Hypothalamus (tissue), 51 donors: ENCODE results near the gene EIF5A.

Experiments used
- DNase-seq, 51 donors: peaks; one replicate each; lab custom pipeline; 2025; lab: John Stamatoyannopoulos, UW

EIF5A gene

DNA sequence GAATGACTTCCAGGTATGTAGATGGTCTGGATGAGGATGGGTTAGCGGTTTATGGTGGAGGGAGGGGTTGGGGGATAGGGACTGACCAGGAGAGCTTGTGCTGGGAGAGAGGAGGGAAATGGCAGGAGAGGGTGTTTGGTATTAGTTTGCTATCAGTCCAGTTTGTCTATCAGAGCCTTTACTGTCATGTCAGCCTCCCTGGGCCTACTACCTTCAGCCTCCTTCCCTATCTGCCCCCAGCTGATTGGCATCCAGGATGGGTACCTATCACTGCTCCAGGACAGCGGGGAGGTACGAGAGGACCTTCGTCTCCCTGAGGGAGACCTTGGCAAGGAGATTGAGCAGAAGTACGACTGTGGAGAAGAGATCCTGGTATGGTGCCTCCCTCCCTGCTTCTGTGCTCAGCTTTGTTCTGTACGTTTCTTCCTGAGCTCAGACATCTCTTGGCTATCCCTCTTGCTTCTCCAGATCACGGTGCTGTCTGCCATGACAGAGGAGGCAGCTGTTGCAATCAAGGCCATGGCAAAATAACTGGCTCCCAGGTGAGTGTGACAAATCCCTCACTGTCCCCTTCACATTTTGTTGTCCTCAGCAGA lies 3.8 kb downstream of the EIF5A start:
- DNase-seq = no peak

DNA sequence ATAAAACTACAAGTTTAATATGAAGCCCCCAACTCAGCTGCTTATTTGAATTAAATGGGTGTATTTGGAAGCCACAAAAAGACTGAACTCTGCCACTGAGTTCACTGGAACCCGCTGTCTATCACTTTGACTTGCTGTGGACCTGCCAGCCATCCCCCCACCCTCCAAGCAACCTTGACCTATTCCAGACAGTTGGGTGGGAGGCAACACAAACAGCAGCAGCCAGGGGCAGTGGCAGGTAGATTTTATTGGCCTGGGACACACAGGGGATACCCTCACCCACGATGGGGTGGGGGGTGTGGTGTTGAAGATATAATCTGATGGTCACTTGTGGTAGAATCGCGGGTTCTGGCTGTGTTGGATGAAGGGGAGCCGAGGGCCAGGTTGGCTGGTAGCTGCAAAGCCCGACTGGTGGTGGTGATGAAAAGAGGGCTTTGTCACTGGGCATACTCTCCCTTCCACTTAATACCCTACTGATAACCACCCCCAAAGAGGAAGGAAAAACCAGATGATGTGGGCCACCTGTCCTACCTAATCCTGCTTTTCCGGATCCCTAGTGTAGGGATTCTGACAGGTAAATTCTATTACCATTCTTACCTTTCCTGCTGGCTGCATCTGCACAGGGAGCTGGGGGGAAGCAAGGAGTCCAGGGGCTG lies 5.1 kb downstream of the EIF5A start:
- no peak for DNase-seq

DNA sequence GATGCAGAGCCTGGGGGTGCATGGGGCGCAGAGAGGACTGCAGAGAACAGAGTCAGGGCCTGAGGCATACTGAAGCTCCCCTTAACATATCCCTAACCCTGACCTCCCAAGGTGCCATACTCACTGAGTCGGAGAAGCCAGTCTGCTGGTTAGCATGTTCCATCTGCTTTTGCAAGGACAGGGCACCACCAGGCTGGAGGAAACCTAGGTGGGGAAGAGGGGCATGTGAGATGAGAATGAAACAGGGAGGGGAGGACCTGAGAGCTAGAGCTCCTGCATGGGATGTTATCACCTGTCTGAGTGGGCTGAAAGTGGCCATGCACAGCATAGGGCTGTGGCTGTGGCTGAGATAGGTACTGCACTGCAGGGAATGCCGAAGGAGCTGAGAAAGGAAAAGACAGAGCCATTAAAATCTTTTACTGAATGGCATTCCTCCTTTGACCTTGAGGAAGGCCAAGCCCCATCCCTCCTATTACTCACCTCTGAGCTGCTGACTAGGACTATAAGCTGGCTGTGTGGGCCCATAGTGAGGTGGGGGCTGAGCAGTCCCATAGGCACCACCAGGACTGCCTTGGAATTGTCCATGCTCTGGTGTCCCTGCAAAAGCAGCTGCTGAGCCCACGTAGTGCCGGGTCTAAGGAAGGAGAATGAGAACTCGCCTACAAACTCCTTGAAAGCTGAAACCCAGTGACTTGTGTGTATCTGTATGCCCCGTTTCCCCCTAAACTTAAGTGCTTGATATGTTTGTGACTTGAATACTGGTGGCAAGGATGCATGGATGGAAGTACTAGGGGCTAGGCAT lies 5.9 kb downstream of the EIF5A start:
- DNase-seq = no peak

DNA sequence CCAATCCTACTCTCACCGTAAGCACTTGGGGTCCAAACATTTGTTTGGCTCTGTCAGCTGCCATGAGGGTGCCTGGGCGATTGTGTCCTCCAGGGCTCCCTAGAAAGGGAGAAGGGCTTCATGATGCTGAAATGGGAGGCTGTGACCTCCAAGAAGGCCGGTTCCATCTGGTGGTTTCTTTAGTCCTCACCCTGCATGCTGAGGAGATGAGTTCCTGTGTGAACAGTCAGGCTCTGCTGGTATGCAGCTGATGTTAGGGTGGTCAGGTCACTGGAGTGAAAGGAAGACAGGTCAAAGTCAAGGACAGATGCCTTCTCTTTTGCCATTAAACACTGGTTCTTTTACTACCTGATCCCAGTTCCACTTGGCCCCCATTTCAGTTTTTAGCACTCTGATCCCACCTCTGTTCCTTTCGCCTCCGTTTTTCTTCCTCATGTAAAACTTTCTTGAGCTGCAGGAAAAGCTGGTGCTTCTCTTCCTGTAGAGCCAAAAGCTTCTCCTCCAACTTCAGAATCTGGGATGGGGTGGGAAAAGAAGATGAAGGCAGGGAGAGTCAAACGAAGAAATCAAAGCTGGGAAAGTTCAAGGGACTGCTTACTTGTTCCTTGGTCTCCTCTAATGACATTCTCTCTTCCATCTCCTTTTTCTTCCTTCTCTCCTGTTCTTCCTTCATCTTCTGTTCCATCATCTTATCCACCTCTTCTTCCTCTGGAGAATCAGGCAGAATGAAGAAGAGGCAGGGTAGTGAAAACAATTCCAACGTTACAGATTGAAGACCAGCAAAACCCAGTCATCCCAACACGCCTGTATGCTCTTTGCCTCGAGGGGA lies 6.7 kb downstream of the EIF5A start:
- DNase-seq = no peak

DNA sequence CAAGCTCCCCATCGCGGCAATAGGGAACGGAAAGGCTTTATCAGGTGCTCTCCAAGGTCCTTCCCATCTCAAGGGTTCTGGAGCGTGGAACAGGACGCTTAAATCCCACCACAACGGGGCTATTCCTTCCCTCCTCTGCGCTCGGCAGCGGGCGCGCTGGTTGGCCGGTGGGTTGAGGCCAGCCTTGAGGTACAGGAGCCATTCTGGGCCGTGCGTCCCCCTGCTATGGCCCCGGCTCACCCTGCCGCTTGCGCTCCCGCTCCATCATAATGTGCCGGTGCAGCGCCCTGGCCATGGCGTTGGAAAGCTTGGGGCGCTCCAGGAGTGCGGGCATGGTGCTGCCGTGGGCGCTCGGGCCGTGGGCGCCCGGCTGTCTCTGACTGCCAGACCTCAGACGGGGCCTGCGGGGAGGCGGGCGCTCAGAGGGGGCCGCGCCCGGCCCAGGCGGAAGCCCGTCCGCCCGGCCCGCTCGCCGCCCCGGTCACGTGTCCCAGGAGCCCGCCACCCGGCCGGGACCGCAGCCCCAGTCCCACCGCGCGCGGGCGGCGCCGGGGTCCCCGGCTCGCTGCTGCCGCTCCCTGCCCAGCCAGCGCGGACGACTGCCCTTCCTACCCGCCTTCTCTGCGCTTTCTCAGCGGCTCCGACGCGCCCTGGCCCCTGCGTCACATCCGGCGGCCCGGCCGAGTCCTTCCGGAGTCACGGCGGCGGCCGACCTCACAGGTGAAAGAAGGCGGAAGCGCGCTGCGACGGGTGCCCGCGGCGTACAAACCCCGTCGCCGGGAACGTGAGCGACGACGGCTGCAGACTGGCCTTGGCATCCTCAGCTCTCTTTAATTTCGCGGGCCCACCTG lies 7.5 kb downstream of the EIF5A start, which contains the start of gene GPS2:
Gene GPS2 (minus strand): TSS at position 642 of the 851 bp plus-strand sequence. CDS start 308 bp downstream, at position 334.
- peak; percentile 36 to 96 (median 86) for DNase-seq

DNA sequence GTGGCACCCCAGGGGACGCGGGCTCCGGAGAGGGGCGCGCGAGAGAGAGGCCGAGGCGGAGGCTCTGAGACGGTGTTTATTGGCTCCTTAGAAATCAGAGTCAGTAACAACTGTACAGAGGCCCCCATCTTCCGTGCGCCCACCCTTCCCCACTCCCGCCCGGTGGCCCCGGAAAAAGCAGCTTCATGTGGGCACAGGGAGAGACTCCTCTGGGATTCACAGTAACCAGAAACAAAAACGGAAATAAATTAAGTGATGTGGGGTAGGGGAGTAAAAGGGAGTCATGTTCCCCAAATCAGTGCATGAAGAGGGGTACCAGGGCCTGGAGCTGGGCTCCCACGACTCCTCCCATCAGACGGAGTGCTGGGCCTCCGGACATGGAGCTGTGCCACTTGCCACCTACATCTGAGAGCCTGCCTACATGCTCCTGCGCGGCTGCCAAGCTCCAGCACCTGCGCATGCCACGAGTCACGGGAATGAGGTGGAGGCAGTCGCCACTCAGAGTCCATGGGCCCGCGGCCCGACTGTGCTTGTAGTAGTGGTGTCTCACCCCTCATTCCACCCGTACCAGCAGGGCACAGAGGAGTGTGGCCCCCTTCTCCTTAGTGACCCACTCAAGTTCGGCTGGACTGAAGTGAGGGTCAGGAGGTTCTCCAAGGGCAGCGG lies 8.3 kb downstream of the EIF5A start:
- DNase-seq = peak in 2 of 51 donors; percentile 16 to 37

DNA sequence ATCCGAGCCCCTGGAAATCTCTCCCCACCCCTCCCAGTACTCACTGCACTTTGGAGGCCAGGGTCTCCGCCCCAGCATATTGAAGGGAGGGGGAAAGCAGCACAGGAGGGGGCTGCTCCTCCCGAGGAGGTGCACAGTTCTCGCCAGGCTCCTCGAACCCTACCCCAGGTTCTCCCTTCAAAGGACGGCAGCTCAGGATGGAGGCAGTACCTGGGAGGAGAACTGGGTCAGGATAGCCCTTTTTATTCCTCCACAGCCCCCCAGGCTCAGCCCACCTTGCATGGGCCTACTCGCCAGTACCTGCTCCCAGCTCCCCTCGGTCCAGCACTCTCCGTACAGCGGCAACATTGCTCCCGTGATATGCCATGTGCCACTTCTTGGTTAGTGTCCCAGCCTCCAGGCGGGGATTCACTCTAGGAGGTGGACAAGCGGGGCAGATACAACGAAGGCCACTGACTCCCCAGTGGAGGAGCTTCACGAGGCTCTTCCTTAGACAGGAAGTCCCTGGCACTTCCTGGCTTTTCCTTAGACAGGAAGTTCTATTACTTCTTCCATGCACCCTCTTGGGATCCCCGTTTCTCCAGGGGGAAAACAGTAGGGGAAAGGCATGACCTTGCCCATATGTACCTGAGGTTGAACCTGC lies 9.9 kb downstream of the EIF5A start:
- DNase-seq = no peak

DNA sequence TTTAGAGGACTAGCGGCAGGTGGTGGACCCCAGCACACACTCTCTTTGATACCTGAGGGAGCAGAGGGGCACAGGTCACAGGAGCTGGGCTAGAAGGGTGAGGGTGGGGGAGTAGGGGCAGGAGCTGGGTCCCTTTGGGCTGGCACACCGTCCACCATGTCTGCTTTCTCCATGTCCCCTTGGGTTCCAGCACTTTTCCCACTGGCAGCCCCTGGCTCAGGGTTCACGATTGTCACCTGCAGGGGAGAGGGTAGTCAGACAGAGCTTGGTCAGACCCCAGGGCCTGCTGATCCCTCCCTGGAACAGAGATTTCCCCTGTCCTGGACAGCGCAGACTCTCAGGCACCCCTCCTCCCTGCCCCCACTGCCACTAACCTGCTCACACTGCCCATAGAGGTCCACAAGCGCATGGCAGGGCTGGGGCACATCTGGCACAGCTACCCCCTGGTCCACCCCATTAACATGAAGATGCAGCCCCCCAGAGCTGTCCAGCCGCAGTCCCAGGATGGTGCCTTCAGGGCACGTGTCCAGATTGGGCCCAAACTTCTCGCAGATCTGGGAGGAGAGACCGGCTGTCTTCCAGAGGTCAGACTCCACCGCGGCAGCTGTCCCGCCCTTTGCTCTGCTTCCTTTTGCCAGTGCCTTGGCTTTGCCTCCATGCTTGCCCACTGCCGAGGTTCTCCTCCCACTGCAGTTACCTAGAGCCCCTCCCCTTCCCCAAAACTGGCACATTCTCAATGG lies 10.9 kb downstream of the EIF5A start:
- no peak for DNase-seq

DNA sequence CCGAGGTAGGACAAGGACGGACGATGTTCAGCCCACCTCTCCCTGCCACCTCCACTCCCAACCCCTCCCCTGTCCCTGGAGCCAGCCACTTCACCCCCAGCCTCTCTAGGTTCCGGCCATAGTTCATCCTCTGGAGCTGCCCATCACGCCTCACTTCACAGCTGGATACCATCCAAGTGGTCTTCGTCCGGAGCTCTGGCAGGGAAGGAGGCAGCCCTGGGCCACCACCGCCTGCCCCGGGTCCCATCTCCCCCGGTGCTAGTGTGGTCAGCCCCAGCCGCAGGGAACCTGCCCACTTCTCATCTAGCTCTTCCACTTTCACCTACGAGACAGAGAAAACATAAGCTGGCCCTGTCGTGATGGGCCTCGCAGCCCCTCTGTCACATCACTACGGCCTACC lies 14.0 kb downstream of the EIF5A start:
- DNase-seq = no peak

DNA sequence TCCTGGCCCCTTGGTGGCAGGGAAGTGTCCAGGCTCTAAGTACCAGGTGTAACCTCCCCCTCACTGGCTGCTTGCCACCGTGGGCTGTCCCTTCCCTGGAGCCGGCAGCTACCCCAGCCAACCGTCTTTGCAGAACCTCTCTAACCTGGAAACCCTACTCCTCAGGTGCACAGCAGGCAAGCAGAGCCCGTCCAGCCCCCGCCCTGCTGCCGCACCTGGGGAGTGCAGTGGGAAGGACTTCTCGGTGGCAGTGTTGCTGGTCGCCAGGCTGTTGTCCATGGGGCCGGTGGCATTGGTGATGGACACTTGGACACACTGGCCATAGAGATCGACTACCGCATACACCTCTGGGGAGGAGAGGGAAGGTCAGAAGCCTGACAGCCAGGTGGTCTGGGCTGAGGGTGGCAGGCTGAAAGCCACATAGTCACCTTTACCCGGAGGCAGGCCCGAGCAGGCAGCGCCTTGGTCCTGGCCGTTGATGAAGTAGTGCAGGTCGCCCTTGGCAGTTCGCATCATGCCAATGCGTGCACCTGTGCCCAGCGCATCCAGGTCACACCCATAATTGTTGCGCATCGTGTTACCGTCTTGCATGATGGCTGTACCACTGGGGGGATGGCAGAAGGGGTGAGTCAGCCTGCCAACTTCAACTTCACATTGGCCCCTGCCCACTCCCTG lies 15.2 kb downstream of the EIF5A start:
- no peak for DNase-seq

DNA sequence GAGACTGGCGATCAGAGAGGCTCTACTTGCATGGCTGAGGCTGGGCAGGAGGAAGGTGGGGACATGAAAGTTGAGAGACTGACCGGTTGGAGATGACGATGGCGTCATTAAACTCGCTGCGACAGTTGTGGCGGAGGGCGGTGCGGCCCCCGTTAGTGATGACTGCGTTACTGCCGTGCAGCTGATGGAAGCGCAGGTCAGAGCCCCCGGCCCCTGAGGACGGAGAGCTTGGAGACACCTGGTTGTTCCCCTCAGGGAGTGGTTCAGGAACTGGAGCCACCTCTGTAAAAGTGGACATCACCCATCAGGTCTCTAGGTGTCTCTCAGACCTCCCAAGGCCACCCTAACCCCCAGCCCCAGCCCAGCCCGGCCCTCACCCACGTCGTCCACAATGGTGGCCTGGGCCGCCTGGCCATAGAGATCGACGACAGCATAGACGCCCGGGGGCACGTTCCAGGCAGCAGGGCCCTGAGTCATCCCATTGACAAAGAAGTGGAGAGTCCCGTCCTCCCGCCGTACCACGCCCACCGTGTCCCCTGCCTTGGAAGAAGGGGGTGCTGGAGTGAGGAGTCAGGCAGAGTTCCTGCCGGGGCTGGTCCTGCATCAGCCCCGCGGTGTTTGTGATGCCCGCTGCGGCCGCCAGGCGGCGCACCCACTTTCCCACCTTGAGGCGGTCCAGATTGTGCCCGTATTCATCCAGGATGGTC lies 16.5 kb downstream of the EIF5A start:
- peak in 8 of 51 donors; percentile 4 to 47 (median 15) for DNase-seq

DNA sequence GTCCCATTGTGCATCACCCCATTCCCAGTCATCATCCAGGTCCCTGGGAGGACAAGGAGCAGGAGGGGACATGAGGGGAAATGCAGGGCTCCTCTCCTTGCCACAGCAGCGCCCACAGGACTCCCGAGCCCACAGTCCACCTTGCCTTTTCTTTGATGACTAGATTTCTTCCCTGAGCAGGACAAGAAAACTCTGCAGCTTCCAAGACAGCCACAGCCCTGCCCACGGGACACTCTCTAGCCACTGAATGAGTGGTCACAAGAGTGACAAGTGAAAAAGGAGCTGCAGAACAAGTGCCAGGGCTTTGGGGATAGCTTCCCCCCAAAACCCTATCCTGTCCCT lies 17.0 kb downstream of the EIF5A start:
- no peak for DNase-seq

DNA sequence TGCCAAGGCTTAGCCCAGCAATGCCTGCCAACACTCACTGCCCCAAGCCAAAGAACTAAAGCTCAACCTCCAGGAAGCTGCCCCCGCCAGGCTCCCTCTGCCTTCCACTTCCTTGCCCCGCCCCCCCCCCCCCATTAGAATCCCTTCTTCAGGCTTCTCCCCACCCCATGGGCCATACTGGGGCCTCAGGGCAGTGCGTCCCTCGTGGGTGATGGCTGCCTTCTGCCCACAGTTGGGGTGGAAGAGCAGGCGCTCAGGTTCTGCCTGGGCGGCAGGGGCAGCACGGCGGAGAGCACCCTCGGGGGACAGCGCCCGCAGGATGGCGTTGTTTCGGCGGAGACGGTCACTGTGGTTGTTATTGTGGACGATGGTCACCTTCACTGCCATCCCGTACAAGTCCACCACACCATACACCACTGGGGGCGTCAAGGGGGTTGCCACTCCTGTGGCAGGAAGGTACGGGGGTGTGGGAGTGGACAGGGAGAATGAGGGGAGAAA lies 17.7 kb downstream of the EIF5A start:
- DNase-seq = no peak

DNA sequence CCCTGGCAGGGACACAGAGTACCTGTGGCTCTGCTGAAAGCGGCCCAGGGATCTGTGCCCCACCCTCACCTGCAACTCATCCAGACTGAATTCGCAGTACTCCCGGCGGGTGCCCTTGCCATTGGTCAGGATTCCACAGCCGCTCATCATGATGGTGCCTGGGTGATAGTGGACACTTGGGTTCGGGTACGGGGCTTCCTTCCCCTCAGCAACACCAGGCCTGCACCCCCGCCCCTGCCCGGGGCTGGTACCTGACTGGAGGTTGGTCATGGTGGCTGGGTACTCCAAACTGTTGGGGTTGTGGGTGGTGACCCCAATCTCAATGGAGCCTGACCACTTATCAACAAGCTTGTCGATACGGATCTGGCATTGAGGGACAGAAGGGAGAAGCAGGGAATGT lies 18.8 kb downstream of the EIF5A start:
- DNase-seq = no peak

DNA sequence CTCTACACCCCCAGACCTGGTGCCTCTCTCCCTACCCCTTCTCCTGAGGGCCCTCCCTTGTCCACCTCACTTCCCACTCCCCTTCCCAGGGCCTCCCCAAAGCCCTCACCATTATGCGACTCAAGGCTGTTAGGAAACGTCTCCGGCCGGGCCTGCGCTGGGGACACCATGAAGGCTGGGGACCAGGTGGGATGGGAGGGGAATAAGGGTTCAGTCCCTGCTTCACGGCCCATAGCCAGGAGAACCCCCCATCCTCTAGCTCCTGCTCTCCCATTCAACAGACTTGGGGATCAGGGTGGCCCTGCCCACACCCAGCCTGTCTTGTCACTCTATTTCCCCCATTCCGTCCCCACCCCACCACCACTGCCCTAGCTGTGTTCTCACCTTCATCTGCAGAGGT lies 19.6 kb downstream of the EIF5A start:
- DNase-seq = no peak

DNA sequence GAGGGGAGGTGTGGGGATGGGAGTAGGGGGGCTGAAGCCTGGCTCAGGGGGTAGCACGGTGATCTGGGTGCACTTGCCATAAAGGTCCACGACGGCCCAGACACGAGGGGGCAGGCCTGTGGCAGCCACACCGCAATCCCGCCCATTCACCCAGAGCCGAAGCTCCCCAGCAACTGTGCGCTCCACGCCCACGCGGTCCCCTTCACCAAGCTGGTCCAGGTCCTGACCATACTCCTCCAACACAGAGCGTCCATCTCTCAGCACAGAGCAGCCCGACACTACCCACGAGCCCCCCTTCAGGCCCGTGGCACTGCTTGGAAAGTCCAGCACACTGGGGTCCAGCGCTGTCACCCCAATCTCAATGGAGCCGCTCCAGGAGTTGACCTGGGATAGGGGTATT lies 20.1 kb downstream of the EIF5A start:
- DNase-seq = no peak

DNA sequence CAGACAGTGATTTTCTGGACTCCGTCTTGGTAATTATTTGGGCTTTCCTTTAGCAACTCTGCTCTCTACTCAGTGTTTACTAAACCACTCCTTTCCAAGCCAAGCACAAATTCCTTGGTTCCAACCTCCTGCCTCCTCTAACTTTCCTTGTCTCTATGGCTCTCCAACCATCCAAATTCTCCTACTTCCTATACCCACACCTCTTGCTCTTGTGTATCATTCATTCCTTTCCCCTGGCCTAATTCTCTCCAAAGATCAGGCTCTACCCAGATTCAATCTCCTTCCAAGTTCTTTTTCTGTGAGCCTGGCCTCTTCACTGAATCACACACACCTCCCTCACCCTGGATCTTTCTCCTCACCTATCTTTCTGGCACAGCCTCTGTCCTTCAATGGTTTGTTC lies 20.6 kb downstream of the EIF5A start:
- DNase-seq = no peak
